ENCODE measurements around the gene PUDP.

The PUDP gene

DNA sequence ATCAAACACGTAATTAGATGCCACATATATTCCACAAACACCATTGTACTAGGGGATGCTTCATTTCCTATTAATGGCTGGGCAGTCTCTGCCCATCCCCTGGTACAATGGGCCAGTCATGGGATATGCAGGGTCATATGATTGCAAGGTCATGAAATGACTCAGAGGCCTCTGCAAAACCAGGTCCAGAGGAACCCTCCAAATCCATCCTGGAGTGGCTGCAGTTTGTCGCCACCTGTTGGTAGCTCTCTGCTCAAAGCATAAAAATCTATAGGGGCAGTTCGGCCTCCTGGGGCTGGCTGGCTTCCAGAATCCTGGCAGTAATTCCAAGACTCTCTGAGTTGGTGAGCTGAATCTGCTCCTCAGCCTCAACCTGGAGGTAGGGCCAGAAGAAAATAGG is 22.9 kb upstream of the PUDP start:
- TF ChIP-seq, protein P1, sequence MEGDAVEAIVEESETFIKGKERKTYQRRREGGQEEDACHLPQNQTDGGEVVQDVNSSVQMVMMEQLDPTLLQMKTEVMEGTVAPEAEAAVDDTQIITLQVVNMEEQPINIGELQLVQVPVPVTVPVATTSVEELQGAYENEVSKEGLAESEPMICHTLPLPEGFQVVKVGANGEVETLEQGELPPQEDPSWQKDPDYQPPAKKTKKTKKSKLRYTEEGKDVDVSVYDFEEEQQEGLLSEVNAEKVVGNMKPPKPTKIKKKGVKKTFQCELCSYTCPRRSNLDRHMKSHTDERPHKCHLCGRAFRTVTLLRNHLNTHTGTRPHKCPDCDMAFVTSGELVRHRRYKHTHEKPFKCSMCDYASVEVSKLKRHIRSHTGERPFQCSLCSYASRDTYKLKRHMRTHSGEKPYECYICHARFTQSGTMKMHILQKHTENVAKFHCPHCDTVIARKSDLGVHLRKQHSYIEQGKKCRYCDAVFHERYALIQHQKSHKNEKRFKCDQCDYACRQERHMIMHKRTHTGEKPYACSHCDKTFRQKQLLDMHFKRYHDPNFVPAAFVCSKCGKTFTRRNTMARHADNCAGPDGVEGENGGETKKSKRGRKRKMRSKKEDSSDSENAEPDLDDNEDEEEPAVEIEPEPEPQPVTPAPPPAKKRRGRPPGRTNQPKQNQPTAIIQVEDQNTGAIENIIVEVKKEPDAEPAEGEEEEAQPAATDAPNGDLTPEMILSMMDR (conservative IDR thresholded peaks at IDR 0.05; ENCODE audit: low read depth, low read length): peak; percentile 55
- no peak overlapping the region for H3K4me2 ChIP-seq
- H4K20me1 ChIP-seq (ENCODE audit: insufficient read depth): no peaks in the 10 kb centered on the region
- H3K27me3 ChIP-seq (ENCODE audit: insufficient read depth, low read depth): no peaks in the 10 kb centered on the region
- H3K27ac ChIP-seq: no peak overlapping the region
- H3K36me3 ChIP-seq (ENCODE audit: insufficient read depth): no peaks in the 10 kb centered on the region
- no peaks in the 10 kb centered on the region for H3K79me2 ChIP-seq (ENCODE audit: insufficient read depth, low read depth)
- no peak overlapping the region for H3K4me3 ChIP-seq (IDR thresholded peaks at IDR 0.05; ENCODE audit: insufficient read depth, low read depth, low read length)
- no peak overlapping the region for H2AFZ ChIP-seq (ENCODE audit: low read depth)
- no peaks in the 10 kb centered on the region for H3K4me1 ChIP-seq (ENCODE audit: low read depth, poor library complexity, severe bottlenecking)
- H3K9ac ChIP-seq: no peak overlapping the region

DNA sequence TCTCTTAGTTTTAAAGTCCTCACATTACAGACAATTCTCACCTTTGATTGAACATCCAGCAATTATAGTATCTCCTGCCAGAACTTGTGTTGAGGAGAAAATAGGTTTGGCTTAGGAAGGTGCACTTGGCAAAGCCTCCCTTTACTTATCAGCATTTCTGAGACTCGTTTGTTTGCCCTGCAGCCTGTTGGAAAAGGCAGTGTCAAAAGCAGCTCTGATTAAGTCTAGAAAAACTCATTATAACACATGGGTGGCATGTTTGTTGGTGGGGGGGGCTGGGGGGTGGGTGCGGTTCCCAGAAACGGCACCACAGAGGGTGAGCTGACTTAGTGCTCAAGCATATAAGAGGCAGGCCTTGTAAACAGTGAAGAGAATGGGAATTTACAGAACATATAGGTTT is 21.7 kb upstream of the PUDP start:
- H3K79me2 ChIP-seq (ENCODE audit: insufficient read depth, low read depth): no peaks in the 10 kb centered on the region
- no peaks in the 10 kb centered on the region for H3K4me1 ChIP-seq (ENCODE audit: low read depth, poor library complexity, severe bottlenecking)
- no peak overlapping the region for H3K4me3 ChIP-seq (IDR thresholded peaks at IDR 0.05; ENCODE audit: insufficient read depth, low read depth, low read length)
- H3K9ac ChIP-seq: no peak overlapping the region
- no peak overlapping the region for H3K27ac ChIP-seq
- H4K20me1 ChIP-seq (ENCODE audit: insufficient read depth): no peaks in the 10 kb centered on the region
- TF ChIP-seq, protein P1 (conservative IDR thresholded peaks at IDR 0.05; ENCODE audit: low read depth, low read length): no peak
- H2AFZ ChIP-seq (ENCODE audit: low read depth): no peak overlapping the region
- H3K27me3 ChIP-seq (ENCODE audit: insufficient read depth, low read depth): no peaks in the 10 kb centered on the region
- no peak overlapping the region for H3K4me2 ChIP-seq
- H3K36me3 ChIP-seq (ENCODE audit: insufficient read depth): no peaks in the 10 kb centered on the region

DNA sequence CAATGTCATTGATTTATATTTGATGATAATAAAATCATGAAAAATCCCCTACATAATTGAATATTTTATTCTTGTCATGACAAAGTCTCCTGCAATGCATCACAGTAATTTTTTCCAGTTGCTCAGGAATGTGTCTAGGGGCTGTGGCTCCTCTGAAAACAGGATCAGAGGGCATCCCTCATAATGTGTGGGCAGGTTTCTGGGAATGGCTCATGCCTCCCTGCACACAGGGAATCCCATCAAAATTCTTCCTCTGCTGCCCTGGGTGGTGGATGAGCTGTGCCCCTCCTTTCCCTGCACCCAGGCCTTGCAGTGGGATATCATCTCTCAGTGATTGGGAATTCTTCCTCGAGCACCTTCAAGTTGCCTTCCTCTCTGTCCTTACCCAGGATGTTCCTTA is 20.4 kb upstream of the PUDP start:
- H3K4me1 ChIP-seq (ENCODE audit: low read depth, poor library complexity, severe bottlenecking): no peaks in the 10 kb centered on the region
- no peaks in the 10 kb centered on the region for H3K79me2 ChIP-seq (ENCODE audit: insufficient read depth, low read depth)
- TF ChIP-seq, protein P1 (conservative IDR thresholded peaks at IDR 0.05; ENCODE audit: low read depth, low read length): no peak

DNA sequence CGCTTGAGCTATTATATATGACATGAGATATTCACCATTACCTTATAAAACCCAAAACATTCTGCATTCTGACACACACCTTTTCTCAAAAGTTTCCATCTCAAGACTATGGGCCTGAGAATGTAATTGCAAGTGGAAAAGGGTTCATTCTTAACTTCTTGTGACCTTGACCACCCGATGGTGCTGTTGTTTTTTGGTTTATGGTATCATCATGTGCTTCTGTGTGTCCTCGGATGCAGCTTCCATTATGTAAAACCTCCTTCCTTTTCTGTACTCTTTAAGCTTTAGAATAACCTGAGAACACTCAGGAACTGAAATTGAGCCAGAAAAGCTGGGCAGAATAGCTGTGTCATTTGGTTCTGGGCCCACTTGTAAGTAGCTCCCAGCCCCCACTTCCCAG is 16.2 kb upstream of the PUDP start:
- H4K20me1 ChIP-seq (ENCODE audit: insufficient read depth): no peaks in the 10 kb centered on the region
- H3K4me1 ChIP-seq (ENCODE audit: low read depth, poor library complexity, severe bottlenecking): no peaks in the 10 kb centered on the region
- H3K9ac ChIP-seq: no peak overlapping the region
- TF ChIP-seq, protein P1 (conservative IDR thresholded peaks at IDR 0.05; ENCODE audit: low read depth, low read length): no peak
- H2AFZ ChIP-seq (ENCODE audit: low read depth): no peak overlapping the region
- no peaks in the 10 kb centered on the region for H3K79me2 ChIP-seq (ENCODE audit: insufficient read depth, low read depth)
- no peaks in the 10 kb centered on the region for H3K27me3 ChIP-seq (ENCODE audit: insufficient read depth, low read depth)
- H3K4me3 ChIP-seq (IDR thresholded peaks at IDR 0.05; ENCODE audit: insufficient read depth, low read depth, low read length): no peak overlapping the region
- no peaks in the 10 kb centered on the region for H3K36me3 ChIP-seq (ENCODE audit: insufficient read depth)
- H3K27ac ChIP-seq: no peak overlapping the region
- H3K4me2 ChIP-seq: no peak overlapping the region

More for the DNA sequence above, 20.4 kb upstream of the PUDP start:
- H3K4me2 ChIP-seq: no peak overlapping the region
- no peak overlapping the region for H2AFZ ChIP-seq (ENCODE audit: low read depth)
- no peak overlapping the region for H3K4me3 ChIP-seq (IDR thresholded peaks at IDR 0.05; ENCODE audit: insufficient read depth, low read depth, low read length)
- H4K20me1 ChIP-seq (ENCODE audit: insufficient read depth): no peaks in the 10 kb centered on the region
- H3K36me3 ChIP-seq (ENCODE audit: insufficient read depth): no peaks in the 10 kb centered on the region
- no peak overlapping the region for H3K27ac ChIP-seq
- H3K9ac ChIP-seq: no peak overlapping the region
- H3K27me3 ChIP-seq (ENCODE audit: insufficient read depth, low read depth): no peaks in the 10 kb centered on the region

All from KMS-11 (cell line).